ENCODE measurements around the gene SPRN. TPM values are rescaled to one million over a fixed set of nuclear protein-coding genes. Genes with fewer than 3 reads are reported as not detected.

SPRN gene
- total and polyA plus RNA-seq, 2 donors (not counting 1 experiment from before 2014, with no cell fraction given) = not detected

DNA sequence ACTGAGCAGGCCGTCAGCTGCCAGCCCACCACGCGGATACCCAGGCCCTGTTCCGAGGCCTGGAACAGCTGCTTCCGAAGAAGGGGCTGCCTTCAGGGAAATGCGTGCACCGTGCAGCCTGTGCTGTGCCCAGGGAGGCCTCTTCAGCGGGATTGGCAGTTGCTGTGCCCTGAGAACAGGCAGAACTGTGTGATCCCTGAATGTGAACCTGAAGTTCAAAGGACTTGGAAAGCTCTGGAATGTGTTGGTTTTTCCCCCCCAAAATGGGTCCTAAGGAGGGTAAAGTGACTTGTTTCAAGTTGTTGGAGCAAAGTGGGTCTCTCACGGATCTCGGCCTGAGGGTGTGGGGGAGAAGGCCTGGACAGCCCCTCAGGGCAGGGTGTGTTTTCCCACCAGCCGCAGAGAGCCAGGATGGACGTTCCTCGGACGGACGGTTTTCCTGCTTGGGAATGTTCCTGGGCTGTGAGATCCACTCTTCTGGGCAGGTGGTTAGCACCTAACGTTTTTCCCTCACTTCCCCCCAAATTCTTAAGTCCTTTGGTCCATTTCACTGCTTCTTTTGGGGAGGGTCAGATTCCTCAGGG lies 2.1 kb downstream of the SPRN start:
- Histone ChIP-seq H4K20me1 (ENCODE audit: control insufficient read depth, insufficient read depth, low read length, poor library complexity, severe bottlenecking) (peaks cover 37% of the 10 kb centered on the region), H3K4me2 (replicated peaks; ENCODE audit: low read depth, low read length, poor library complexity, severe bottlenecking) (peak overlapping the region; percentile 60), H3K9me3 (ENCODE audit: control extremely low read depth in 1 of 3, control insufficient read depth in 2 of 3, insufficient read depth in 1 of 3, low read length in 2 of 3) (no peaks in the 10 kb centered on the region), H2AFZ (ENCODE audit: insufficient read depth, low read depth, low read length, poor library complexity, severe bottlenecking) (no peak overlapping the region), H3K36me3 (replicated peaks in 1 of 2; ENCODE audit: control extremely low read depth in 1 of 2, control insufficient read depth in 1 of 2, extremely low read depth in 1 of 2, insufficient read depth in 2 of 2, low read length in 1 of 2) (peaks cover 0 to 9% of the 10 kb centered on the region in 2 experiments), H3K79me2 (ENCODE audit: control insufficient read depth, insufficient read depth, low read length) (peaks cover 20% of the 10 kb centered on the region), H3K27ac (ENCODE audit: low read length in 2 of 2) (no peak overlapping the region), H3K4me1 (ENCODE audit: control insufficient read depth in 2 of 2, insufficient read depth in 2 of 2, low read length in 2 of 2) (peaks cover 2 to 5% of the 10 kb centered on the region in 2 donors), H3K9ac (ENCODE audit: low read length) (no peak overlapping the region), H3K27me3 (replicated peaks in 1 of 4; ENCODE audit: control extremely low read depth in 1 of 4, control insufficient read depth in 3 of 4, insufficient read depth in 4 of 4, low read length in 3 of 4) (peaks cover 0 to 4% (median 2%) of the 10 kb centered on the region in 4 experiments), H3K4me3 (ENCODE audit: control extremely low read depth in 1 of 5, extremely low read depth in 1 of 5, insufficient read depth in 1 of 5, low read depth in 2 of 5, low read length in 4 of 5) (no peak overlapping the region)
- ChIA-PET POLR2A (no interaction called here), CTCF (interaction anchor here (1.2 kb wide), 1 partner anchor 93 kb away, joined by 4 read pairs; no protein-coding TSS in a partner anchor)
- 95% methylated on average over 13 of the region's 16 CpGs for WGBS (ENCODE audit: insufficient coverage)
- DNase-seq (no peak), ATAC-seq (ENCODE audit: low read depth) (no peak)
- no peaks in the 10 kb centered on the region for H3K9me3 Mint-ChIP-seq (ENCODE audit: insufficient read depth)
- no peak overlapping the region for H3K27ac Mint-ChIP-seq
- no peak for TF ChIP-seq EZH2 (IDR thresholded peaks at IDR 0.05; ENCODE audit: borderline replicate concordance, insufficient read depth, low read depth, low read length, poor library complexity, severe bottlenecking)
- TF ChIP-seq, protein P1, sequence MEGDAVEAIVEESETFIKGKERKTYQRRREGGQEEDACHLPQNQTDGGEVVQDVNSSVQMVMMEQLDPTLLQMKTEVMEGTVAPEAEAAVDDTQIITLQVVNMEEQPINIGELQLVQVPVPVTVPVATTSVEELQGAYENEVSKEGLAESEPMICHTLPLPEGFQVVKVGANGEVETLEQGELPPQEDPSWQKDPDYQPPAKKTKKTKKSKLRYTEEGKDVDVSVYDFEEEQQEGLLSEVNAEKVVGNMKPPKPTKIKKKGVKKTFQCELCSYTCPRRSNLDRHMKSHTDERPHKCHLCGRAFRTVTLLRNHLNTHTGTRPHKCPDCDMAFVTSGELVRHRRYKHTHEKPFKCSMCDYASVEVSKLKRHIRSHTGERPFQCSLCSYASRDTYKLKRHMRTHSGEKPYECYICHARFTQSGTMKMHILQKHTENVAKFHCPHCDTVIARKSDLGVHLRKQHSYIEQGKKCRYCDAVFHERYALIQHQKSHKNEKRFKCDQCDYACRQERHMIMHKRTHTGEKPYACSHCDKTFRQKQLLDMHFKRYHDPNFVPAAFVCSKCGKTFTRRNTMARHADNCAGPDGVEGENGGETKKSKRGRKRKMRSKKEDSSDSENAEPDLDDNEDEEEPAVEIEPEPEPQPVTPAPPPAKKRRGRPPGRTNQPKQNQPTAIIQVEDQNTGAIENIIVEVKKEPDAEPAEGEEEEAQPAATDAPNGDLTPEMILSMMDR (IDR thresholded peaks at IDR 0.05) = no peak
- intact Hi-C loops (cut with micrococcal nuclease) = no loop called here
- H3K4me1 Mint-ChIP-seq = peaks cover 6% of the 10 kb centered on the region
- peak overlapping the region; percentile 26 for H3K4me3 Mint-ChIP-seq
- no peaks in the 10 kb centered on the region for H3K27me3 Mint-ChIP-seq
